ENCODE measurements around the gene EPB41. TPM values are rescaled to one million over a fixed set of nuclear protein-coding genes. Genes with fewer than 3 reads are reported as not detected.

Gene EPB41
- total and polyA plus RNA-seq, 9 of the 15 experiments (the other 6 are each of a cell fraction or from before 2014, with no cell fraction given): 3.7 to 213 (median 141) TPM

GRCh38 chr1:29124366-29125236, 210.2 kb downstream of the EPB41 start (continued):
- peak; percentile 70 for TF ChIP-seq PCBP1 (IDR thresholded peaks at IDR 0.05; ENCODE audit: low read depth, low read length, poor library complexity, severe bottlenecking)
- TF ChIP-seq KDM5B (IDR thresholded peaks at IDR 0.05; ENCODE audit: insufficient replicate concordance, low read depth, low read length): peak; percentile 51
- TF ChIP-seq POLR2A (conservative IDR thresholded peaks at IDR 0.05): 0 out of 2 replicates have a peak, but pooled peaks have one; percentile 45
- peak; percentile 77 for TF ChIP-seq RBFOX2 (IDR thresholded peaks at IDR 0.05; ENCODE audit: low read depth, low read length)
- peak; percentile 99 for TF ChIP-seq TEAD2 (tag; IDR thresholded peaks at IDR 0.05)
- TF ChIP-seq ZBTB17 (CRISPR knock-in tag; IDR thresholded peaks at IDR 0.05): 0 out of 2 replicates have a peak, but pooled peaks have one; percentile 31
- TF ChIP-seq TCFL5 (CRISPR knock-in tag; conservative IDR thresholded peaks at IDR 0.05): no peak
- peak; percentile 42; the same call in 1 of the 2 replicates for TF ChIP-seq ZNF740 (CRISPR knock-in tag; IDR thresholded peaks at IDR 0.05)
- TF ChIP-seq ZNF740 (tag; IDR thresholded peaks at IDR 0.05): peak in 1 of 2 experiments; percentile 69; a peak in 2 of 4 replicates
- TF ChIP-seq HDAC1 (IDR thresholded peaks at IDR 0.05): peak in 1 of 2 experiments; percentile 60; a peak in 1 of 4 replicates
- TF ChIP-seq ZNF778 (CRISPR knock-in tag; IDR thresholded peaks at IDR 0.05): no peak
- peak; percentile 55 for TF ChIP-seq U2AF1 (optimal IDR thresholded peaks at IDR 0.05; ENCODE audit: low read depth, low read length)
- 0 out of 2 replicates have a peak, but pooled peaks have one; percentile 51 for TF ChIP-seq TARDBP (IDR thresholded peaks at IDR 0.05)
- TF ChIP-seq, protein P1, sequence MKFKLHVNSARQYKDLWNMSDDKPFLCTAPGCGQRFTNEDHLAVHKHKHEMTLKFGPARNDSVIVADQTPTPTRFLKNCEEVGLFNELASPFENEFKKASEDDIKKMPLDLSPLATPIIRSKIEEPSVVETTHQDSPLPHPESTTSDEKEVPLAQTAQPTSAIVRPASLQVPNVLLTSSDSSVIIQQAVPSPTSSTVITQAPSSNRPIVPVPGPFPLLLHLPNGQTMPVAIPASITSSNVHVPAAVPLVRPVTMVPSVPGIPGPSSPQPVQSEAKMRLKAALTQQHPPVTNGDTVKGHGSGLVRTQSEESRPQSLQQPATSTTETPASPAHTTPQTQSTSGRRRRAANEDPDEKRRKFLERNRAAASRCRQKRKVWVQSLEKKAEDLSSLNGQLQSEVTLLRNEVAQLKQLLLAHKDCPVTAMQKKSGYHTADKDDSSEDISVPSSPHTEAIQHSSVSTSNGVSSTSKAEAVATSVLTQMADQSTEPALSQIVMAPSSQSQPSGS (CRISPR knock-in tag; IDR thresholded peaks at IDR 0.05): no peak
- TF ChIP-seq, protein P2, sequence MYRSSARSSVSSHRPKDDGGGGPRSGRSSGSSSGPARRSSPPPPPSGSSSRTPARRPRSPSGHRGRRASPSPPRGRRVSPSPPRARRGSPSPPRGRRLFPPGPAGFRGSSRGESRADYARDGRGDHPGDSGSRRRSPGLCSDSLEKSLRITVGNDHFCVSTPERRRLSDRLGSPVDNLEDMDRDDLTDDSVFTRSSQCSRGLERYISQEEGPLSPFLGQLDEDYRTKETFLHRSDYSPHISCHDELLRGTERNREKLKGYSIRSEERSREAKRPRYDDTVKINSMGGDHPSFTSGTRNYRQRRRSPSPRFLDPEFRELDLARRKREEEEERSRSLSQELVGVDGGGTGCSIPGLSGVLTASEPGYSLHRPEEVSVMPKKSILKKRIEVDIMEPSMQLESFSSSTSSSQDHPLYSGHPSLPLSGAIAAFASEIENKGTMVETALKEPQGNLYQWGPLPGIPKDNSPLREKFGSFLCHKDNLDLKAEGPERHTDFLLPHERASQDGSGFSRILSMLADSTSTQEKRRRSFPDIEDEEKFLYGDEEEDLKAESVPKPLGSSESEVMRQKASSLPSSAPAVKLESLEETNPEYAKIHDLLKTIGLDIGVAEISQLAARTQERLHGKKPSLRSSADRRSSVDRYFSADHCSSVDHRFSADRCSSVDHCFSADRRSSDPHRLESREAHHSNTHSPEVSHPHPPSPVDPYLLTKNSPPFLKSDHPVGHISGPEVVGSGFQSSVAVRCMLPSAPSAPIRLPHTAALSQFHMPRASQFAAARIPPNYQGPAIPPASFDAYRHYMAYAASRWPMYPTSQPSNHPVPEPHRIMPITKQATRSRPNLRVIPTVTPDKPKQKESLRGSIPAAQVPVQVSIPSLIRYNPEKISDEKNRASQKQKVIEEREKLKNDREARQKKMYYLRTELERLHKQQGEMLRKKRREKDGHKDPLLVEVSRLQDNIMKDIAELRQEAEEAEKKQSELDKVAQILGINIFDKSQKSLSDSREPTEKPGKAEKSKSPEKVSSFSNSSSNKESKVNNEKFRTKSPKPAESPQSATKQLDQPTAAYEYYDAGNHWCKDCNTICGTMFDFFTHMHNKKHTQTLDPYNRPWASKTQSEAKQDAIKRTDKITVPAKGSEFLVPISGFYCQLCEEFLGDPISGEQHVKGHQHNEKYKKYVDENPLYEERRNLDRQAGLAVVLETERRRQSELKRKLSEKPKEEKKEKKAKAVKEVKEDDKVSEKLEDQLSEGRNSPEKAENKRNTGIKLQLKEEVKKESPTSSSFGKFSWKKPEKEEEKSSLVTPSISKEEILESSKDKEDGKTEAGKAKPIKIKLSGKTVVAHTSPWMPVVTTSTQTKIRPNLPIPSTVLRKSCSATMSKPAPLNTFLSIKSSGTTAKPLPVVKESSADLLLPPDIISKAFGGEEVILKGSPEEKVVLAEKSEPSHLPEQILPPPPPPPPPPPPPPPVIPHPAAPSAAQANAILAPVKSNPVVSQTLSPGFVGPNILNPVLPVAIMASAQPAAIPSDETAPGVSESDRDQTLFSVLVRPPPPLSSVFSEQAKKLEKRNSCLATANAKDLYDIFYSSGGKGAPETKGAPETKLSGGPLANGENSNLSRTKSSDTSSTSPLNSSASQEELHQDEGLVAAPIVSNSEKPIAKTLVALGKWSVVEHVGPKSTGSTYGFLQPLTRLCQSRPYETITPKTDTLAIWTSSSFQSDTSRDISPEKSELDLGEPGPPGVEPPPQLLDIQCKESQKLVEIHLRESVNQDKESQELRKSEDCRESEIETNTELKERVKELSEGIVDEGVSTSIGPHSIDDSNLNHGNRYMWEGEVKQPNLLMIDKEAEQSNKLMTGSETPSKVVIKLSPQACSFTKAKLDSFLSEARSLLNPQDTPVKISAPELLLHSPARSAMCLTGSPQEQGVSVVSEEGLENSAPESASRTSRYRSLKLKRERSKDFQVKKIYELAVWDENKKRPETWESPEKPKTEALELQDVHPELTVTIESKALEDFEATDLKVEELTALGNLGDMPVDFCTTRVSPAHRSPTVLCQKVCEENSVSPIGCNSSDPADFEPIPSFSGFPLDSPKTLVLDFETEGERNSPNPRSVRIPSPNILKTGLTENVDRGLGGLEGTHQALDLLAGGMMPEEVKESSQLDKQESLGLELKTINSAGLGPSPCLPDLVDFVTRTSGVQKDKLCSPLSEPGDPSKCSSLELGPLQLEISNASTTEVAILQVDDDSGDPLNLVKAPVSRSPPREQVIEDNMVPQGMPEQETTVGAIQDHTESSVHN (IDR thresholded peaks at IDR 0.05; ENCODE audit: borderline replicate concordance in 1 of 2, low read depth in 1 of 2): no peak
- peak; percentile 100 for TF ChIP-seq TEAD1 (CRISPR knock-in tag; IDR thresholded peaks at IDR 0.05)
